Ascending aorta (tissue), 2 donors: ENCODE data around the gene BOC. TPM values are rescaled to one million over a fixed set of nuclear protein-coding genes. Genes with fewer than 3 reads are reported as not detected.

Source experiments
- DNase-seq, 2 donors: peaks; one replicate each; pipeline ENCODE4 v3.0.0-alpha.2; 2019; ENCODE audit warnings: low spot score in 2 of 2
- H3K27ac ChIP-seq, 2 donors: fragments of 200-600 bp; sonication (generic); one replicate each; pipeline ENCODE4 v1.5.1; 2016 to 2017; ENCODE audit warnings: mild to moderate bottlenecking in 1 of 2
- H3K27me3 ChIP-seq: fragments of 200-600 bp; sonication (generic); one replicate; pipeline ENCODE4 v1.5.1; 2017
- H3K36me3 ChIP-seq, 2 donors: fragments of 200-600 bp; sonication (generic); one replicate each; pipeline ENCODE4 v1.5.1; 2016
- H3K4me1 ChIP-seq, 2 donors: fragments of 200-600 bp; sonication (generic); one replicate each; pipeline ENCODE4 v1.5.1; 2016 to 2017; ENCODE audit warnings: mild to moderate bottlenecking in 1 of 2
- H3K4me3 ChIP-seq, 2 donors: fragments of 200-600 bp; sonication (generic); one replicate each; pipeline ENCODE4 v1.5.1; 2016 to 2017; ENCODE audit warnings: mild to moderate bottlenecking in 1 of 2
- H3K9me3 ChIP-seq, 2 donors: fragments of 200-600 bp; sonication (generic); one replicate each; pipeline ENCODE4 v1.5.1; 2016
- CTCF ChIP-seq, 3 experiments: fragments of 200-600 bp in 2 of 3; fragments of 450-650 bp in 1 of 3; sonication (generic) in 2 of 3; IDR thresholded peaks; one replicate each; pipeline ENCODE4 v1.5.1; 2016 to 2019; ENCODE audit warnings: antibody characterized with exemption in 3 of 3, mild to moderate bottlenecking in 1 of 3, moderate library complexity in 1 of 3
- intact Hi-C: fragments of 100-400 bp; cut with DNase I; formaldehyde crosslinking; loops from one replicate; pipeline ENCODE4 v1.15.1; 2023
- total RNA-seq: library from RNA; depleted of rRNA; stranded (reverse); fragments of >200 nt; gene quantifications from one replicate; pipeline ENCODE4 v1.1.0, GENCODE V29; 2016

Gene BOC
- total RNA-seq, 1 donor from 2014 or later, result 31.3 TPM

DNA sequence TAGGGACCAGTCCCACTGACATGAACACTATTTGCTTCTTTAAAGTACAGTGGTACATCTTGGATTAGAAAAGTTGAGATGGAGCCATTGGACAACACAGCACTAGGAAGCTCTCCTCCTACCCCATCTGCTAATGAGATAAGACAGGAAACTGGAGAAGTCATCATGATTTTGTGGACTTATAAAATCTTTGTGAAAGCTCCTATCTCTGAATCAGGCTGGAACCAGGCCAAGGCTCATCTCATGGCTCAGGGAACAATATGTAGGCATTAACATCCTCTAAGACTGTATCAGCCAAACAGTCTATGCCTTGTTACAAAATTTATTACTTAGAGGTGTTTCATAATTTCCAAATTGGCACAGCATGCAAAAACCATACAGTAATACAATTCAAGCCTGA, 84.1 kb downstream of the BOC start:
- no peaks in the 10 kb centered on the region for H3K9me3 ChIP-seq
- no peak overlapping the region for H3K4me3 ChIP-seq
- no peak for TF ChIP-seq CTCF (IDR thresholded peaks at IDR 0.05)
- H3K36me3 ChIP-seq, result no peaks in the 10 kb centered on the region
- no peaks in the 10 kb centered on the region for H3K27me3 ChIP-seq
- intact Hi-C loops, result no loop called here
- H3K4me1 ChIP-seq, result no peaks in the 10 kb centered on the region
- DNase-seq, result no peak
- H3K27ac ChIP-seq, result no peak overlapping the region

DNA sequence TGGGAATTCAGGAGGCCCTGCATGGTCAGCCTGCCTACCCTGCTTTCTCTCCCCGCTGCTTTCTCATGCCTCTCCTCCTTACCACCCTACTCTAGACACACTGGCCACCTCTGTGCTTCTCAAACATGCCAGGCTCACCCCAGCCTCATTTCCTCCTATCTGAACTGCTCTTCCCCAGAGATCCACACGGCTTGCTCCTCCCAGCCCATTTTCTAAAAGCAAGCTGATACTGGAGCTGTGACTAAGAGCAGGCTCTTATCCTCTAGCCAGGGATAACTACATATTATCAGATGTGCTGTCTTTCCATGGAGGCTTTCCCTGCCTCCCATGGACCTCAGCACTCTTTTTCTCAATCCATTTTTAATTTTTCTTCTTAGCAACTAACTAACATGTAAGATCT, 85.9 kb downstream of the BOC start:
- TF ChIP-seq CTCF (IDR thresholded peaks at IDR 0.05), result no peak
- Histone ChIP-seq H3K27ac (no peak overlapping the region), H3K9me3 (no peaks in the 10 kb centered on the region), H3K36me3 (no peaks in the 10 kb centered on the region), H3K4me1 (no peaks in the 10 kb centered on the region), H3K4me3 (no peak overlapping the region), H3K27me3 (no peaks in the 10 kb centered on the region)
- intact Hi-C loops, result no loop called here
- DNase-seq, result no peak

- Histone ChIP-seq H3K36me3 (no peaks in the 10 kb centered on the region), H3K27me3 (no peaks in the 10 kb centered on the region), H3K27ac (no peak overlapping the region), H3K9me3 (no peaks in the 10 kb centered on the region), H3K4me1 (no peaks in the 10 kb centered on the region), H3K4me3 (no peak overlapping the region)
- intact Hi-C loops, result no loop called here
- TF ChIP-seq CTCF (IDR thresholded peaks at IDR 0.05), result no peak
- DNase-seq, result no peak
Measured at GRCh38 chr3:113297841-113298240, 86.5 kb downstream of the BOC start.

DNA sequence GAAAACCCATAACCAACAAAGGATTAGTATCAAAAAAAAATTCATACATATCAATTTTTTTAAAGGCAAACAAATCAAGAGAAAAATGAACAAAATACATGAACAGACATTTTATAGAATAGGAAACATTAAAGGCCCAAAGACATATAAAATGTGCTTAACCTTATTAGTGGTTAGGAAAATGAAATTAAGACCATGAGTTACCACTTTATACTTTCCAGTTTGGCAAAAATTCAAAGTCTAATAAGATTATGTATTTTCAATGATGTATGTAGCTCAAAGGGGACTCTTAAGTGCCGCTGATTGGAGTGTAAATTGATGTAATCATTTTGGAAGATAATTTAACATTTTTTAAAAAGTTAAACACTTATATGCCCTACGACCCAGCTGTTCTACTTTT, 89.2 kb downstream of the BOC start:
- no peaks in the 10 kb centered on the region for H3K4me1 ChIP-seq
- no peaks in the 10 kb centered on the region for H3K27me3 ChIP-seq
- no peak for DNase-seq
- TF ChIP-seq CTCF (IDR thresholded peaks at IDR 0.05), result no peak
- H3K4me3 ChIP-seq, result no peak overlapping the region
- no peaks in the 10 kb centered on the region for H3K9me3 ChIP-seq
- no peaks in the 10 kb centered on the region for H3K36me3 ChIP-seq
- no peak overlapping the region for H3K27ac ChIP-seq
- intact Hi-C loops, result no loop called here

GRCh38 chr3:113304102-113304501, 92.7 kb downstream of the BOC start:
- Histone ChIP-seq H3K27me3 (no peaks in the 10 kb centered on the region), H3K27ac (no peak overlapping the region), H3K36me3 (peaks cover 0 to 2% of the 10 kb centered on the region in 2 donors), H3K4me3 (no peak overlapping the region), H3K4me1 (no peaks in the 10 kb centered on the region), H3K9me3 (no peaks in the 10 kb centered on the region)
- no peak for TF ChIP-seq CTCF (IDR thresholded peaks at IDR 0.05)
- DNase-seq, result no peak
- intact Hi-C loops, result no loop called here

GRCh38 chr3:113304856-113305540, 93.6 kb downstream of the BOC start:
- no peak for DNase-seq
- no peak overlapping the region for H3K4me3 ChIP-seq
- H3K4me1 ChIP-seq, result no peaks in the 10 kb centered on the region
- no peak overlapping the region for H3K27ac ChIP-seq
- TF ChIP-seq CTCF (IDR thresholded peaks at IDR 0.05), result no peak
- H3K36me3 ChIP-seq, result peaks cover 0 to 2% of the 10 kb centered on the region in 2 donors
- no peaks in the 10 kb centered on the region for H3K9me3 ChIP-seq
- intact Hi-C loops, result no loop called here
- H3K27me3 ChIP-seq, result no peaks in the 10 kb centered on the region
